ENCODE results near the gene ZCWPW1.

- no peak for TF ChIP-seq EZH2phosphoT487 (IDR thresholded peaks at IDR 0.05; ENCODE audit: insufficient read depth, low read depth)
- TF ChIP-seq EZH2 (IDR thresholded peaks at IDR 0.05; ENCODE audit: insufficient read depth, poor library complexity, severe bottlenecking), result no peak
Observed at GRCh38 chr7:100432621-100433275, 4.2 kb upstream of the ZCWPW1 start.
